H4 (cell line): ENCODE data around the gene SMO. TPM values are rescaled to one million over a fixed set of nuclear protein-coding genes. Genes with fewer than 3 reads are reported as not detected.
"Not testable (repeated sequence)": the region's sequence is repeated elsewhere in the genome, so short reads cannot be mapped to it uniquely, and the experiment has no call there.

Experiments
- DNase-seq: peaks from one replicate; pipeline ENCODE4 v3.0.0-alpha.2; 2015; ENCODE audit warnings: low spot score
- total RNA-seq: library from RNA; depleted of rRNA; stranded (reverse); fragments of >200 nt; shearing (Covaris generic); gene quantifications from 2 replicates; pipeline ENCODE4 v1.2.3, GENCODE V29; 2014; rRNA removed

SMO gene
- total RNA-seq, 1 experiment from 2014 or later, result 13.5 TPM

DNA sequence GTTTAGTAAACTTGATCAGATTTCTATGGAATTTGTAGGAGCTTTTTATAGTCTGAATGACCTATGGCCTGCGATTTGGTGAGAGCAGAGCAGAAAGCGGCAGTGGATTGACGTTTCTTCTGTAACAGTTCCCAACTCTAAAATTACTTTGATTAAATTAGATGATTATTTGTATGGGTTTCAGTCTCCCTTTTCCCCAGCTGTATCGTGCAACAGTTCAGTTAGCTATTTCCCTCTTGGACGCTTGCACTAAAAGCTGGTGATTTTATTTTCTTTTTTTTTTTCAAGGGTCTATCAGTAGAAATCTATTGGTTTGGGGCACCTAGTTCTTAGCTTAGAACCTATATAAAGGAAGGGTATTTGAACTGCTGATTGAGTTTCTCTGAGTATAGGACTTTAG, 43.2 kb downstream of the SMO start:
- no peak for DNase-seq

DNA sequence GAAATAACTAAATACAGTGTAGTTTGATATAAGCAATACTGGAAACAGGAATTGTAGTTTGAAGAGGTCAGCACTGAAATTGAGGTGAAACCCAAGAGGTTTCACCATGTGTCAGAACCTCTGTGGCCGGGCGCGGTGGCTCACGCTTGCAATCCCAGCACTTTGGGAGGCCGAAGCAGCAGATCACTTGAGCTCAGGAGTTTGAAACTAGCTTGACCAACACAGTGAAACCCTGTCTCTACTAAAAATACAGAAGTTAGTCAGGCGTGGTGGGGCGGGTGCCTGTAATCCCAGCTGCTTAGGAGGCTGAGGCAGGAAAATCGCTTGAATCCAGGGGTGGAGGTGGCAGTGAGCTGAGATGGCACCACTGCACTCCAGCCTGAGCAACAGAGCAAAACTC, 50.1 kb downstream of the SMO start:
- DNase-seq, result no peak

DNA sequence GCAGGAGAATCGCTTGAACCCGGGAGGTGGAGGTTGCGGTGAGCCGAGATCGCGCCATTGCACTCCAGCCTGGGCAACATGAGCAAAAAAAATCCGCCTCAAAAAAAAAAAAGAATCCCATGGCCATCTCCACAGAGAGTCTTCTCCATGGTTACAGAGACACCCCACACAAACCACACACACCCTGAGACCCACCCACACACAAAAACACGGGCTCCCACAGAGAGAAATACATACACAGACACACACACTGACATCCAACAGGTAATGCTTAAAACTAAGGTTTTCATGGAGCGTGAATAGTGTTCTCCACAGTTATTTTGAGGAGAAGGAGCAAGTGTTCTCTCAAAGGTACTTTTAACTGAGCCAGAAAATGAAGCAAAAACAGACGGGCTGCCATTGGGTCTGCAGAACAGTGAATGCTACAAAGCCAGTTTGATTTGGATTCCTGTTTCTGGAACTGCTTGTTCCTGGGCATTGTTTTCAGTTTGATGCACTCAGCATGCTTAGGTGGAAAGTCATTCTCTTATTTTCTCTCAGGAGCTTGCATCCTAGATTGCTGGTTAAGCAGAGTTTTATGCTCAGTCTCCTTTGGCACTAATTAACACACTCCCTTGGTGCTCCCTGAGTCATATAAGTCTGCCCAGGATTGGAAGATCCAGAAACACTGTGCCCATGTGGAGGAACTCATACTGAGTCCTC, 51.8 kb downstream of the SMO start:
- DNase-seq, result no peak

DNA sequence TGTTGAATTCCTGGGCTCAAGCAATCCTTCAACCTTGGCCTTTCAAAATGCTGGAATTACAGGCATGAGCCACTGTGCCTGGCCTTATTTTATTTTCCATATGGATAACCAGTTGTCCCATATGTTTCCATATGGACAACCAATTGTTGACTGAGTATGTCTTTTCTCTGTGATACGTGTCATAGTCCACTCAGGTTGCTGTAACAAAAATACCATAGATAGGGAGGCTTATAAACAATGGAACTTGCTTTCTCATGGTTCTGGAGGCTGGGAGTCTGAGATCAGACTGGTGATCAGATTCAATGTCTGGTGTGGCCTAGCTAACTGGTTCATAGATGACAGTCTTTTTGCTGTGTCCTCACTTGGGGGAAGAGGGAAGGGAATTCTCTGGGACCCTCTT, 55.8 kb downstream of the SMO start:
- DNase-seq, result no peak

DNA sequence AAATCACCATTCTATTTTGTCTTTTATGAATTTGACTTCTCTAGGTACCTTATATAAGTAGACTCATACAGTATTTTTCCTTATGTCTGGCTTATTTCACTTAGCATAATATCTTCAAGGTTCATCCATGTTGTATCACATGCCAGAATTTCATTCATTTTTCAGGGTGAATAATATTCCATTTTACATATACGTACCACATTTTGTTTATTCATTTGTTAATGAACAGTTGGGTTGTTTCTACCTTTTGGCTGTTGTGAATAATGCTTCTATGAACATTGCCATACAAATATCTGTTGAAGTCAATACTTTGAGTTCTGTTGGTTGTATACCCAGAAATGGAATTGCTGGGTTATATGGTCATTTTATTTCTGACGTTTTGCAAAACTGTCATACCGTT, 57.1 kb downstream of the SMO start:
- DNase-seq, result no peak

DNA sequence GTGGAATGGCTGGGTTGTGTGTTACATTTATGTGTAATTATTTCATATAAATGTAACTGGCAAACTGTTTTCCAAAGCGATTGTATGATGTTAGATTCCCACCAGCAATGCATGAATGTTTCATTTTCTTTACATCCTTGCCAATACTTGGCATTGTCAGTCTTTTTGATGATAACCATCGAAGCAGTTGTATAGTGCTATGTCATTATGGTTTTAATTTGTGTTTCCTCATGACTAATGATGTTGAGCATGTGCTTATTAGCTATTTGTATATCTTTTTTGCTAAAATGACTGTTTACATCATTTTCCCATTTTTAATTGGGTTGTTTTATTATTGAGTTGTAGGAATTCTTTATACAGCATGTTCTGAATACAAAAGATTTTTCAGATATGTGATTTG, 58.7 kb downstream of the SMO start:
- no peak for DNase-seq

DNA sequence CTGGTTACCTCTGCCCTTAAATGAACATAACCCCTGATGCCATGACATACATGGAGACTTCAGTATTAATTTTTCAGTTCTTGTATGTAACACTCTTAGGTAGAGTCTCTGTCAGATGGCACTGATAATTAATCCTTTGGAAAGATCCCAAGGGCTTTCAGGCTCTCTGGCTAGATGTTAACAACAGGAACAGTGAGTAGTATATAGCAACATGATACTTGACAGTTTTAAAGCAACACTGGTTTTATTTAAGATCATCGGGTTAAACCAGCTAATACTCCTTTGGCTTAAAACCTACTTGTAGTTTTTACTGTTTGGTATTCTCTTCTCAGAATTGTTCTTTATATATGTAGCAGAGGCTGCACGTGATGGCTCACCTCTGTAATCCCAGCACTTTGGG, 63.7 kb downstream of the SMO start:
- no peak for DNase-seq

DNA sequence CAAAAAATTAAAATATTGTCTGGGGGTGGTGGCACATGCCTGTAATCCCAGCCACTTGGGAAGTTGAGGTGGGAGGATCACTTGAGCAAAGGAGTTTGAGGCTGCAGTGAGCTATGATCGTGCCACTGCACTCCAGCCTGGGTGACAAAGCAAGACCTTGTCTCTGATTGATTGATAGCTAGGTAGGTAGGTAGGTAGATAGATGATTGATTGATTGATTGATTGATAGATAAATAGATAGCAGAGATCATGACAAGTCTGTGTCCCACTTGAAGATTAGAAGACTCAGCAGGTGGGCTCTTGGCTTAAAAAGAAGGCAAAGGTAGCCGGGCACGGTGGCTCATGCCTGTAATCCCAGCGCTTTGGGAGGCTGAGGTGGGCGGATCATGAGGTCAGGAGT, 64.2 kb downstream of the SMO start:
- not testable (repeated sequence) for DNase-seq

DNA sequence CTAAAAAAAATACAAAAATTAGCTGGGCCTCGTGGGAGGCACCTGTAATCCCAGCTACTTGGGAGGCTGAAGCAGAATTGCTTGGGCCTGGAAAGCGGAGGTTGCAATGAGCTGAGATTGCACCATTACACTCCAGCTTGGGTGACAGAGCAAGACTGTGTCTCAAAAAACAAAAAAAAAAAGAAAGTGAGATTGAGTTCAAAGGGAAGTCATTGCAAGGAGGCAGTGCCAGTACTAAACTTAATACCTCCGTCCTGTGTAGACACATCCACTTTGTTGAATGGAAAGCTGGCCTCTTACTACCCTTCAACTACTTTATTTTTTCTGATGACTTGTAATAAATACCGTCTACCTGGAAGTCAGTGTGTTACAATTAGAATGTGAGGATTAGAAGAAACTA, 67.4 kb downstream of the SMO start:
- no peak for DNase-seq

DNA sequence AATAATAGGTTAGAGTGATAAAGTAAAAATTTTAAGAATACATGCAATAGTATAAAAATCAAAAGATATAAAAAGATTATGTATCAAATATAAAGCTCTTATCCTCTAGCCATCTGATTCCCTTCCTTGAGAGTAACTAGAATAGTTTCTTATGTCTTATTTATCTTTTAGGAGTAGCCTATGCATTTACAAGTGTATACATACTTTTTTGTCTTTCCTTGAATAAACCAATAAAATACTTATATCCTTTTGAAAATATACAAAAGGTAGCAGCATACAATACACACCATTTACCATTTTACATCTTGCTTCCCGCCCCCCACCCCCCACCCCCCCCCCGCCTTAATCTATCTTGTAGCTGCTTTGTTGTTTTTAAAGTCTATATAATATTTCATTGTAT, 67.8 kb downstream of the SMO start:
- no peak for DNase-seq

DNA sequence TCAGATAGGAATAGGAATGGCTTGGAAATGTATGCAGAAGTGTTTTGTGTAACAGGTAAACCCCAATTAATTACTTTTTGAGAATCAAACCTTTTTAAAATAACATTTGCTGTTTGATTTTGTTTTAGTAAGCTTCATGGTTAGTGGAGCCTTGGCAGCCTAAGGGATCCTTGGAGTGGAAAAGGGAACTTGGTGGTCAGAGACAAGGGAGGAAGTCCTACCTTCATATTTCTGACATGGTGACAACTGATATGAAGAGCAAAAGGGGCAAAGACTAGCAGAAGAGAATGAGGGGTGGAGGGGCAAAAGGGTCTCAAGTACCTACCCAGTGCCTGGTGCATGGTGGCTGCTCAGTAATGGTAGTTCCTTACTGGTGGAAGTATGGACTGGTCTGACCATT, 68.7 kb downstream of the SMO start:
- no peak for DNase-seq

DNA sequence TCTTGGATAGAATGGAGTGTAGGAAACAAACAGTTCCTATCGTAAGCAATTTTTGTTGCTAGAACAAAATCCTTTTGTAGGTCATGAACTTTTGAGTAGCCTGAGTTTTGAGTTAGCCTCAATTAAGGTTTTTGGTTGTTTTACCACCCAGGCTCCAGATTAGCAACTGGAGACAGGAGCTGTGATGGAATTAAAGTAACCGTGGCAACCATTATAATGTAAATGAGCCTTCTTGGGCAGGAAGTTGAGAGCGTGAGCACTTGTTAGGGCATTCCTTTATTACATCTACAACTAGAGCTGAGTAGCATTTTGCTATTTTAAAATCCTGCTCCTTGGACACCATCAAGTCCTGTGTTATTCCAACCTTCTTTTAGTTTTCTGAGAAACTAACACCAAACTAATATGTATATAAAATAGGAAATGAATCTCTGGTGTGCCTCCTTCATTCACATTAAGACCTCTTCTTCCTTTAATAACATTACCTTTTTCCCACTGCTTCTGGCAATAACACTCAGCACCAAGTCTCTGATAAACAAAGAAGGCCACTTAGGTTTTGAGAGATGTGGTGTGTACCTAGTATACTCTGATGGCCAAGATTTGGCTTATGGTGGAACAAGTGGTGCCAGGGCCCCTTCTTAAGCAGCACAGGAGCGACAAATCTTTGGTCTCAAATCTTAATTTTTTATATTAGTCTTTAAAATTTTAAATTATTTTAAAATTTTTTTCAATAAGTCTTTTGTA, 70.4 kb downstream of the SMO start:
- no peak for DNase-seq

DNA sequence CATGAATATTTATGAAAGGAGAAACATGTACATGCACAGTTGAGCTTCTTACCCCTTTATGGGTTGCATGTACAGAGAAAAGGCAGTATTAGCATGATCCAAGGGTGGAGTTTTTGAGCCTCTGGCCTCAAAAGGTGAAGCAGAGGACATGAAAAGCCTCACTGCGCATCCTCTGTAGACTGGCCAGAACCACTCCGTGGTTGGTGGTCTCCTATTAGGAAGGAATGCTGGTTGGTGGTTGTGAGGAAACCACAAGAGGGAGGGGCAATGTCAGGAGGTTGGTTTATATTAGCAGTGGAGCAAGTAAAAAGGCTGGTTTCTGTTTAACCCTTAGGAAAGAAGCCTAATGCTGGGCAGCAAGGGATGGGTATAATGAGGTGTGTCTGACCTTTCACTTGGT, 73.9 kb downstream of the SMO start:
- peak; percentile 91 for DNase-seq

Other genes with a start within 250 kb of the SMO start
- 54.5 and 57.5 TPM in 2 replicates for gene TNPO3, start 133.5 kb upstream of the SMO start, total RNA-seq
- 9.4 and 11.2 TPM in 2 replicates for gene TSPAN33, start 43.9 kb upstream of the SMO start, total RNA-seq
- gene AHCYL2, start 36.4 kb downstream of the SMO start, total RNA-seq, result 7.4 and 10.1 TPM in 2 replicates
- gene STRIP2, start 245.8 kb downstream of the SMO start, total RNA-seq, result 2.2 and 3.7 TPM in 2 replicates